Measurements from ENCODE around the gene MEIS2.

DNA sequence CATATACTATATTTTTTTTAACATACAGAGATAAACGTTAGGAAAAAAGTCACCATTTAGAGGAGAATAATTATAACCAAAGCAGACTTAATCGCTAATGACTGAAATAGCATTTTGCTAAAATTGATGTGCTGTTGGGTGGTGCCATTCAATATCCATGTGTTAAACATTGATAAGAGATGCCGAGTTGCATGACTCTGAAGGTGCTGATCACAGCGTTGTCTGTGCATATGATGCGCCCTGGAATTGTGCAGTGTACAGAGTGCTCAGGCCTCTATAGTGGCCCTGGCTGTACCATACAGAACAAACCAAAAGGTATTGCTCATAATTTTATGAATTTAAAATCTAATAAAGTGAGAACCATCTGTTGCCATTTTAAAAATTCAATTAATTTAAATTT lies 168.3 kb downstream of the MEIS2 start:
- no peak for TF ChIP-seq CTCF (IDR thresholded peaks at IDR 0.05)
- no peak for TF ChIP-seq POLR2A (IDR thresholded peaks at IDR 0.05)

All from vagina (tissue), 2 donors.